ENCODE results near the gene MYH7B. TPM values are rescaled to one million over a fixed set of nuclear protein-coding genes. Genes with fewer than 3 reads are reported as not detected.

Gene MYH7B
- total and polyA plus RNA-seq, 2 donors (not counting 3 experiments of a cell fraction or from before 2014, with no cell fraction given): 0.03 TPM; not detected in 1

DNA sequence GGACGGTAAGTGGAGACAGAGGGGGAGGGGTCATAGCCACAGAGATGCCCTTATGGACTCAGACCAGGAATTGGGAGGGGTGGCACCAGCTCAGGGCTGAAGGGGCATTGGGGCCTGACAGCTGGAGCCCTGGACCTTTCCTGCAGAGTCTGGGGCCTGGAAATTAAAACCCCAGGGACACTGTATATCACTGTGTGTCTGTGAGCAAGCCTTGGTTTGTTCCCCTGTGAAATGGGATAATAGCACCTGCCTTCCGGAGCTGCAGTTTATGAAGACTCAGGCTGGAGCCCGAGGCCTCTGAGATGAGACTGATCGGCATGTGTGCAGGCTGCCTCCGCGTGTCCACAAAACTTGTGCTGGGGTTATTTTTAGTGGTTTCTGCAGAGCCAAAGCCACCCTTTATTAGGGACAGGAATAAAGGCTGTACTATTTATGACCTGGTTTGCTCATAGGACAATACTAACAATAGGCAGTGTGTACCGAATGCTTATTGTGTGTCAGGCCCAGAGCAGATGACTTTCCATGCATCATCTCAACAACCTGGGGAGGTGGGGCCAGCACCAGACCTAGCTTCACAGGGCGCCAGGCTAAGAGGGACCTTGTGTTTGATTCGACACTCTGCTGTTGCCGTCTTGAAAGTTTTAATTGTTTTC lies 22.6 kb downstream of the MYH7B start:
- Histone ChIP-seq H3K9me3 (replicated peaks; ENCODE audit: control insufficient read depth, insufficient read depth, low read length) (no peaks in the 10 kb centered on the region), H3K4me2 (ENCODE audit: insufficient read depth, low read length) (no peak overlapping the region), H3K27me3 (ENCODE audit: control insufficient read depth in 2 of 2, insufficient read depth in 2 of 2, low read length in 2 of 2) (no peaks in the 10 kb centered on the region), H2AFZ (ENCODE audit: low read depth, low read length) (no peak overlapping the region), H3K27ac (ENCODE audit: insufficient read depth, low read depth, low read length) (no peak overlapping the region), H3K36me3 (ENCODE audit: control insufficient read depth in 2 of 2, extremely low read depth in 1 of 2, insufficient read depth in 2 of 2, low read length in 2 of 2) (no peaks in the 10 kb centered on the region), H3K79me2 (ENCODE audit: control insufficient read depth, insufficient read depth, low read length) (no peaks in the 10 kb centered on the region), H3K4me1 (ENCODE audit: control insufficient read depth, extremely low read depth, insufficient read depth, low read length) (no peaks in the 10 kb centered on the region), H3K9ac (replicated peaks; ENCODE audit: extremely low read depth, insufficient read depth, low read length) (no peak overlapping the region), H3K4me3 (replicated peaks in 1 of 3; ENCODE audit: insufficient read depth in 1 of 3, low read depth in 1 of 3, low read length in 3 of 3) (no peak overlapping the region), H4K20me1 (replicated peaks; ENCODE audit: control insufficient read depth, extremely low read depth, insufficient read depth, low read length) (no peaks in the 10 kb centered on the region), H3K9me1 (replicated peaks; ENCODE audit: control insufficient read depth, extremely low read depth, insufficient read depth, low read length) (no peaks in the 10 kb centered on the region)
- no peak for FAIRE-seq
- intact Hi-C loops (cut with micrococcal nuclease) (no loop called here), dilution Hi-C loops (cut with MboI; ENCODE audit: extremely low pct_ligation_motif_present, low sequenced_read_pairs) (no loop called here)
- TF ChIP-seq EZH2 (IDR thresholded peaks at IDR 0.05; ENCODE audit: borderline replicate concordance, low read depth, low read length, severe bottlenecking) (no peak), POLR2A (IDR thresholded peaks at IDR 0.05; ENCODE audit: low read depth, low read length) (no peak), FOS (IDR thresholded peaks at IDR 0.05; ENCODE audit: borderline replicate concordance, insufficient read depth, low read length) (no peak), MYC (IDR thresholded peaks at IDR 0.05; ENCODE audit: low read depth, low read length) (no peak), JUN (IDR thresholded peaks at IDR 0.05; ENCODE audit: borderline replicate concordance, insufficient read depth, insufficient read length, low read depth) (no peak), POLR2AphosphoS5 (IDR thresholded peaks at IDR 0.05; ENCODE audit: insufficient read depth, low read depth, low read length) (no peak), GATA2 (IDR thresholded peaks at IDR 0.05; ENCODE audit: insufficient read depth, insufficient read length, low read depth, low read length) (no peak)
- TF ChIP-seq, protein P1, sequence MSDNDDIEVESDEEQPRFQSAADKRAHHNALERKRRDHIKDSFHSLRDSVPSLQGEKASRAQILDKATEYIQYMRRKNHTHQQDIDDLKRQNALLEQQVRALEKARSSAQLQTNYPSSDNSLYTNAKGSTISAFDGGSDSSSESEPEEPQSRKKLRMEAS (IDR thresholded peaks at IDR 0.05; ENCODE audit: insufficient read depth, insufficient read length): no peak
- TF ChIP-seq, protein P2, sequence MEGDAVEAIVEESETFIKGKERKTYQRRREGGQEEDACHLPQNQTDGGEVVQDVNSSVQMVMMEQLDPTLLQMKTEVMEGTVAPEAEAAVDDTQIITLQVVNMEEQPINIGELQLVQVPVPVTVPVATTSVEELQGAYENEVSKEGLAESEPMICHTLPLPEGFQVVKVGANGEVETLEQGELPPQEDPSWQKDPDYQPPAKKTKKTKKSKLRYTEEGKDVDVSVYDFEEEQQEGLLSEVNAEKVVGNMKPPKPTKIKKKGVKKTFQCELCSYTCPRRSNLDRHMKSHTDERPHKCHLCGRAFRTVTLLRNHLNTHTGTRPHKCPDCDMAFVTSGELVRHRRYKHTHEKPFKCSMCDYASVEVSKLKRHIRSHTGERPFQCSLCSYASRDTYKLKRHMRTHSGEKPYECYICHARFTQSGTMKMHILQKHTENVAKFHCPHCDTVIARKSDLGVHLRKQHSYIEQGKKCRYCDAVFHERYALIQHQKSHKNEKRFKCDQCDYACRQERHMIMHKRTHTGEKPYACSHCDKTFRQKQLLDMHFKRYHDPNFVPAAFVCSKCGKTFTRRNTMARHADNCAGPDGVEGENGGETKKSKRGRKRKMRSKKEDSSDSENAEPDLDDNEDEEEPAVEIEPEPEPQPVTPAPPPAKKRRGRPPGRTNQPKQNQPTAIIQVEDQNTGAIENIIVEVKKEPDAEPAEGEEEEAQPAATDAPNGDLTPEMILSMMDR (IDR thresholded peaks at IDR 0.05; ENCODE audit: extremely low read depth in 1 of 2, insufficient read depth in 1 of 2, low read depth in 1 of 2, low read length in 2 of 2): no peak
- no TSS peak for BruUV-seq (replicated peaks)
- DNase-seq (ENCODE audit: low read depth, low spot score): no peak
- ChIA-PET CTCF (interaction anchor here (1.8 kb wide), 1 partner anchor 104 kb away, joined by 4 read pairs; no protein-coding TSS in a partner anchor), POLR2A (no interaction called here)
